HG02623 (cell line): ENCODE results near the gene NPHP4.

Source experiments
- ATAC-seq: cut with Tn5 transposase; IDR thresholded peaks from one replicate; pipeline ENCODE4 v1.9.1; 2021; ENCODE audit warnings: moderate library complexity; ENCODE audit not compliant: unreplicated experiment

Gene NPHP4

DNA sequence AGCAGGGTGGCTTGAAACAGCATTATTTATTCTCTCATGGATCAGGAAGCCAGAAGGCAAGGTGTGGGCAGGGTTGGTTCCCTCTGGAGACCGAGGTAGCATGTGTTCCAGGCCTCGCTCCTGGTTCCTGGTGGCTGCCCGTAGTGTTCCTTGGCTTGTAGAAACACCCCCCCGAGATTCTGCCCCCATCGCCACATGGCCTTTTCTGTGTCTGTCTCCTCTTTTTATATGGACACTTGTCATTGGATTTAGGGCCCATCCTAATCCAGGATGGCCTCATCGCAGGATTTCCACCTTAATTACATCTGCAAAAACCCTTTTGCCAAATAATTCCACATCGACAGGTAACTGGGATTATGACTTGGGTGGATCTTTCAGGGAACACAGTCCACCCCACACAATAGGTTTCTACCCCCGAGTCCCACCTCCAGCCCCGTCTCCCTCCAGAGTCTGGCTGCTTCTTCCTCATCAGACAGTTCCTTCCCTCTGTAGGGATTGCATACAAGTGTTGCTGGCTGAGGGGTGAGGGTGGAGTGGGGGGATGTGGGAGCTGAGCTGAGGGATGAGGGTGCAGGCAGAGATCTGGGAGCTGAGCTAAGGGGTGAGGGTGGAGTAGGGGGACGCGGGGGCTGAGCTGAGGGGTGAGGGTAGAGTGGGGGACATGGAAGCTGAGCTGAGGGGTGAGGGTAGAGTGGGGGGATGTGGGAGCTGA lies 12.3 kb upstream of the NPHP4 start:
- no peak for ATAC-seq

- no peak for ATAC-seq
Observed at GRCh38 chr1:6003568-6004411, 11.6 kb upstream of the NPHP4 start.

GRCh38 chr1:6002714-6003501 lies 10.7 kb upstream of the NPHP4 start:
- ATAC-seq, result no peak

- ATAC-seq, result no peak
Observed at GRCh38 chr1:6001992-6002576, 9.9 kb upstream of the NPHP4 start.

- no peak for ATAC-seq
Observed at GRCh38 chr1:6000444-6001288, 8.4 kb upstream of the NPHP4 start.

DNA sequence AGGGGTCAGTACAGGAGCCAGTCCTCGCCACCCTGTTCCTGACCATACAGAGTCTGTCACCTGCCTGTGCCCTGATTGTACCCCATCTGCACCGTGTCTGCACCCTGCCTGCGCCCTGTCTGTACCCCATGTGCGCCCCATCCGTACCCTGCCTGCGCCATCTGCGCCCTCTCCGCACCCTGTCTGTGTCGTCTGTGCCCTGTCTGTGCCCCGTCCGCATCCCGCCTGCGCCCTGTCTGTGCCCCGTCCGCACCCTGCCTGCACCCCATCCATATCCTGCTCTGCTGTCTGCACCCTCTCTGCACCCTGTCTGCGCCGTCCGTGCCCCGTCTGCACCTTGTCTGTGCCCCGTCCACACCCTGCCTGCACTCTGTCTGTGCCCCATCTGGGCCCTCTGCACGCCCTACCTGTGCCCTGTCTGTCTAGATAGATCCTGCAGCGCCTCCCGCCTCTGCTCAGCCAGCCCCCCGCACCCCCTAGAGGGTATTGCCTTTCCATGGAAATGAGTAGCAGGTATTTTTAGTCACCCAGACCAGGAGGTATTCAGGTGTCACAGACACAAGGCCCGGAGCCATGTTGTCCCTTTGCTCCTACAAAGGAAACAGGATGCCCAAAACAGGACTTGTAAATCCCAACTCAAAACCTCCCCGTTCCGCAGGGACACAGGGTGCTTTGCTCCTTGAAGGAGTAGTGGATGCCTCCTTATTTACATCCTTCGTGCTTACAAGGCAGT lies 7.7 kb upstream of the NPHP4 start:
- no peak for ATAC-seq

DNA sequence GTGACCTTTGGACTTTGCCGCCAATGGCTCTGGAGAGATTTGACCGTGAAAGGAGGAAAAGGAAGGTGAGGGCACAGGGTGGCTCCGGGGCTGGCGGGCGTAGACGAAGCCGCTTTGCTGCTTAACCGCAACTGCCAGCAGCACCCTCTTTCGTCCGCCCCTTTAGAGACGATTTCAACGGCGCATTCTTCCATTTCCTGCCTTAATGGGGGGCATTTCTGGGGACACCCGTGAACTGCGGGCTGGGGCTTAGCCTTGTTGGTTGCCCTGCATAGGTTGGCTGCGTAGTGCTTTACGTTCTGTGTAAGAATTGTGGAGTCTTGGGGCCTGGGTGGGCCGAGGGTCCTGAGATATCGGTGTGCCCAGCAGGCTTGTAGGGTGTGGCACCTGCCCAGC lies 6.7 kb upstream of the NPHP4 start:
- ATAC-seq, result no peak

DNA sequence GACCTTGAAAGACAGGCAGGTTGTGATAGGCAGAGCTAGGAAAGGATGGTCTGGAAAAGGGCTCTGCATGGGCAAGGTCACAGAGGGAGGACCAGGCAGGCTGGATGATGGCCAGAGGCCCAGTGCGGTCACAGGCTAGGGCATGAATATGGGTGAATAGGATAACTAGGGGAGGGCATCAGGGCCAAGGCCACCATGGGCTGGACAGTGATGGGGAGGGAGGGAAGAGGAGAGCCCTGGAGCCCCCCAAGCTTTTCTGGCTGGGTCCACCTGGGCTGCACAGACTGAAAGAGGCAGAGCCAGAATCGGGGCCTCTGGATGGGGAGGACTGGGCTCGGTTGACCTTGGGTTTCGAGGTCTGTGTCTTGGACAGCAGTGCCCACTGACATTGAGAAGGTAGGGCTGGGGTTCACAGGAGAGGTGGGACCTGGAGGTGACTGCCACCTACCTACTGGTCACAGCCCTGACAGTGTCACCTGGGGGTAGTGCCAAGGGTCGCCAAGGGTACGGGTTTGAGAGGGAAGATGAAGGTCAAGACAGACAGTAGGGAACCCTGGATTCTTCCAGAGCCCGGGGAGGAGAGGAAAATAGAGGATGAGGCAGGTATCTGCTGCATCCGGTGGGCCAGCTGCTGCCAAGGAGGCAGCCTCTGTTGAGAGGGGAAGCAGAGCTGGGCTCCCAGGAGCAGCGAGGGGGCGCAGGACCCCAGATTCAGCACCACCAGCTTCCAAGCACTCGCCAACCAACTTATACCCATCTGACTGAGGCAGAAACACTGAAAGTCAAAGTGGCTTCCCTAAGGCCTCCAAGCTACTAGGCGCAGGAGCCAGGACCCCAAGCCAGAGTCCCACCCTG lies 6.1 kb upstream of the NPHP4 start:
- no peak for ATAC-seq

DNA sequence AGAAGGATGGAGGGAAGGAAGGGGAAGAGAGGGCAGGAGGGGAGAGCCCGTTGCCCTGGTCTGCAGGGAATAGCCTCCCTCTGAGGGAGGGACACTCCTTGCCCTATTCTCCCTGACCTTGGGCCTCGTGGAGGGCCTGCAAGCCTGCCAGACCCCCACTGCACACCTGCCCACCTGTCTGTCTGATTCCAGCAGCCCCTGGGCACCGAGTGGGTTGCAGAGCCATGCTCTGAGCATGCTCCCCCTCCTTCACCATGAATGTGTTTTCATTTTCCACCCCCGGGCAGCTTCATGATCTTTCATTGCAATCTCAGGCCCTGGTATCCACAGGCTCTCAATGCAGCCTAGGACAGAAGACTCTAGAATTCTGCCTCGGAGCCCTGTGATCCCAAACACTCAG lies 5.1 kb upstream of the NPHP4 start:
- ATAC-seq, result no peak

DNA sequence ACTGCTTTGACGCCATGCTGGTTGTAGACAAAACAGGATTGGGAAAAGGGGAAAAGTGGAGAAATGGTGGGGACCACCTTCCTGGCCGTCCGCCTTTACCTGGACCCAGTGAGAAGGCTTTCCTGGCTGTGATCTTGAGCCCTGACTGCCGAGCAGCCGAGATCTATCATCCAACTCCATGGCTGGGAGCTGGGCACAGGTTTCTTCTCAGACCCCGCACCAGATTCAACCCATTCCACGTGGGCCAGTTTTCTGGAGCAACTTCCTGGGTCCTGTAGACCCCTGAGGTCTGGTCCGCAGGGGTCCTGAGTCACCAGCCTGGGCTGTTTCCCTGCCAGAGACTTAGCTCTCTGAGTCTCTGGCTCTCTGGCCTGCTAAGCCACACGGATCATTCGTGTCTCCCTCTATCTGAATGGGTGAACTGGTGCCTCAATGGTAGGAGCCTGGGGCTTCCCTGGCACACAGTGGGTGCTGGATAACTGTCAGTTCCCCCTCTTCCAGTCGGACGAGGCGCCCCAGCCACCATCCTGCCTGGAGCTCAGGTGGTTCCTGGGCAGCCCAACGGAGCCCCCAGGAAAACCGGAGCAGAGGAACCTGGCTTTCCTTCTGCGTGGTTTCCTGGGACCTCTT lies 4.5 kb upstream of the NPHP4 start:
- ATAC-seq, result no peak

DNA sequence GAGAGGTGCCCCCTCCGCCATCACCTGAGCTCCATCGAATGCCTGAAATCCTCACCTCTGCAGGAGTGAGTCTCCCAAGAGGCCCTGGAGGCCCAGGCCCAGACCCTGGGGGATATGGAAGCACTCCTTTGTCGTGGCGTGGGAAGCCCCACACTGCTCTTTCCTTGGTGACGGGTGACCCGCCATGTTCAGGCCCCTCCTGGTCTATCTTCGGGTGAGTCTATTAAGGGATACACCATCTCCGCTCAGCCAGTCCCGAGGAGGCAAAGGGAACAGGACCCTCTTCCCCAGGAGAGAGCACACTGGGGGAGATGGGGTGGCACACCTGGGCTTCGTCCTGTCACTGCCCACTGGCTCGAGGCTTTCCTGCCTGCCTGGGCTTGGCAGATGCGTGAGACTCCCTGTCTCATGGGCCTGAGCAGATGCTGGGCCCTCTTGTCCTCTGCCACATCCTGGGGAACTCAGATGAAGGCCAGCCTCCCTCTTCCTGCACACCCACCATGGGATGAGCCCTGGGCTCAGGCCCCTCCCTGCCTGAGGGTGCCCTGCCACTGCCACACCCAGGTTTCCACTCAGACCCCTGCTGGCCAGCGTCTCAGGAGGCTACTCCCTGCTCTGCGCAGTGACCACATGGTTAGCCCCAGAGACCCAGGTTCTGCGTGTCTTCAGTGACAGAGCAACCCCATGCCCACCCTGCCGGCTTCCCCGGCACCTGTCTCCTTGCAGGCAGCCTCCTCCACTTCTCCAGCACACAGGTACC lies 3.8 kb upstream of the NPHP4 start:
- no peak for ATAC-seq

- ATAC-seq, result no peak
Observed at GRCh38 chr1:5994713-5995621, 2.7 kb upstream of the NPHP4 start.

GRCh38 chr1:5993556-5994491 lies 1.6 kb upstream of the NPHP4 start:
- ATAC-seq, result no peak

DNA sequence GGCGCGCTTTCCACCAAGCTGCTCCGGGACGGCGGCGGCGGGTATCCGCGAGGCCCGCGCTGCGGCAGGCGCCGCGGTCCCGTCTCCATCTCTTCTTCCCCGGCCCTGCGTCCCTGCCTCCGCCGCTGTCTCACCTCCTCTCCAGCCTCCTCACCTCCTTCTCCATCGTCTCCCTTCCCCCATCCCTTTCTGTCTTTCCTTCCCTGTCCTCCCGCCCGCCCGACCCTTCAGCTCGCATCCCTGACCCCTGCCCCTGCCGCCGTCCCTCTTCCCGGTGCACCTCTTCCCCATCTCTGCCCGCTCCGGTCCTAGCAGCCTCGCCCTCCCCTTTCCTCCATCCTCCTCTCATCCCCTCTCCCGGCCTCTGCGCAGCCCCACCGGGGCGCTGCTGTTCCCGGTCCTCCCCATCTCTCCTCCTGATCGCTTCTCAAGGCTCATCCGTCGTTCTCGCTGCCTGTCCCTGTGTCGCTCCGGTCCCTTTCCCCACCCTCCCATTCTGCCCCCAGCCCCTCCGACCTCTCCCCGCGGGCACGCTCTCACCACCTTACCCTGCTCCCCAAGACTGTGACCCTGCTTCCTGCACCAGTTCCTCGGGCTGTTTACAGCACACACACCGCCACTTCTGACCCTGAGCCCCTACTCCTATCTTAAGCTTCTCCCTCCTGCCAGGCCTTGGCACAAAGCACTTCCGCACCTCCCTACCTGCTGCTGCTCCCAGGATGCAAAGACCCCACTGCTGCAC lies 760 bp upstream of the NPHP4 start:
- no peak for ATAC-seq
